Stimulated activated CD8-positive, alpha-beta memory T cell treated with anti-CD3 and anti-CD28 coated beads, Interleukin-15, amount 100 ng/mL, for 48 hours (primary cell): ENCODE results near the gene NKPD1.

ENCODE experiments used
- DNase-seq, 2 donors: peaks; one replicate each; pipeline ENCODE4 v3.0.0-alpha.2; 2020; ENCODE audit warnings: low read depth in 2 of 2

NKPD1 gene, protein sequence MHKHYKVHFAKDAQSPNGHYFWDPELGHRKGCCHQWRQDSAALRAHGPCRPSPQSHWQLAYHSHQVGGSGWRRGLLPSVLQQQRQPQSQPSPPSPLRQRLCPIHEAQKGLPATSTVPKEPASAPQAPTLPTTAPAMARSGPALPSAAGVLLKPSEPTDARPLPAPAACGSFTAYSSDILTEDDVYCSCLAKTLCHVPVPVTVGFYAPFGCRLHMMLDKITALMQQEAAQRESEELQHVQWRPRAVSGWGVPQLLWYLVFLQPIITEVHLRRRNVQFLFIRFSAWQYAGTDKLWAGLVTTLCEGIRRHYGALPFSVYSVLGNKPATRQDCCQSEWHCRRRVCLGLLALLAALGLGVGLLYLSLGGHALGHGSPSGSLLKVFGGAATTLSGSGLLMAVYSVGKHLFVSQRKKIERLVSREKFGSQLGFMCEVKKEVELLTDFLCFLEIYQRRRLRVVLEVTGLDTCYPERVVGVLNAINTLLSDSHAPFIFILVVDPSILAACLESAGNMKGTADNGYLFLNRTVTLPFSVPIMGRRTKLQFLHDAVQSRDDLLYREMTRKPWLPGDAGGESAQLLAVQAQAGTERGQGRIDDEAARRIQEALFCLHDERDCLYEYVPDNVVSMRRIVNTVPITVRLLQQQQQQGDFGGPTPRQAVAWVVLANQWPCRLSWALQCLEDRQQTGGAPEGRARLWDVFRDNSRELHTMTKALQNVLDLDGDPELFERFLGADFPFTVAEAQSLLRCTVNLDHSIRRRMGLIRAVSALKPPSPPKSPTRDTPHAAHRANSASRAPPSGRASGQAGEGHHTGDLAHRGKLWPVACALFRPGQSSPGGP

DNA sequence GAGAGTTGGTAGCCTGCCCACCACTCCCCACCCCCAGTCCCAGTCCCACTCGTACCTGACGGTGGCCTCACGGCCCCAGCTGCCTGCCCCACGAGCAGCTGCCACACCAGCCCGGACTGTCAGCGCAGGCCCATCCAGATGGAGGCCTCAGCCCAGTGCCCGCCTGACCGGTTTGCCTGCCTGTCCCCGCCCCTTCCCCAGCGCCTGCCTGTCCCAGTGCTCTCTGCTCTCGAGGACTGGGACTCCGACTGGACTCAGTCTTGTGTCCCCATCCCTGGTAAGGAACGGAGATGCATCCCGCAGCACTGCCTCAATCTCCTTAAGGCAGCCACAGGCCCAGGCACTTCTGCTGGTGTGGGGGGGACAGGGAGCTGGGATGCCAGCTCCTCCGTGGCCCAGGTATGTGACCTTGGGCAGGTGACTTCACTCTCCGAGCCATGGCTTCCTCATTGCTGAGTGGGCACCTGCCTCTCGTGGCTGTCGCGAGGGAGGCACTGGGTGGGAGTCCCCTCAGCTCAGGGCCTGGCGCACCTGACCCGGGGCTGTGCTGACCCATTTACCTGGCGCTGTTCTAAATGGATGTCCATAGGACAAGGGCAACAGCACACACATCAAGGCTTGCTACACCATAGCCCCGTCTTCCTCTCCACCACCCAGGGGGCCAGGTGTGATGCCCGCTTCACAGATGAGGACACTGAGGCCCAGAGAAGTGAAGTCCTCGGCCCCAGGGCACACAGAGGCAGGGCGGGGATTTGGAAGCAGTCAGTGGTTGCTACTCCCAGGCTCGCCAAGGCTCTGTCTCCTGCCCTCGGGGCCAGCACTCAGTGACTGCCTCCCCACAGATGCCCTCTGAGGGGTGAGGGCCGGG is at the start of gene NKPD1:
Gene NKPD1 (minus strand): TSS at position 113 of the 868 bp plus-strand sequence. CDS start 832 bp downstream, outside the sequence.
- DNase-seq = no peak

DNA sequence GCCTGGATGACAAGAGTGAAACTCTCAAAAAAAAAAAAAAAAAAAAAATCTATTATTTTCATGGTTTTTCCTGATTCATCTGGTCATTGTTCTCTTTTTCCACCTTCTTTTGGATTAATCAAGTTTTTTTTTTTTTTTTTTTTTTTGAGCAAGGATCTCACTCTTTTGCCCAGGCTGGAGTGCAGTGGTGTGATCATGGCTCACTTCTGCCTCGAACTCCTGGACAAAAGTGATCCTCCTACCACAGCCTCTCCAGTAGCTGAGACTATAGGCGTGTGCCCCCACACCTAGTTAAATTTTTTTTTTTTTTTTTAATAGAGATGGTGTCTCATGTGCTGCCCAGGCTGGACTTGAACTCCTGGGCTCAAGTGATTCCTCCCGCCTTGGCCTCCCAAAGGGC is 45.5 kb upstream of the NKPD1 start:
- no peak for DNase-seq

DNA sequence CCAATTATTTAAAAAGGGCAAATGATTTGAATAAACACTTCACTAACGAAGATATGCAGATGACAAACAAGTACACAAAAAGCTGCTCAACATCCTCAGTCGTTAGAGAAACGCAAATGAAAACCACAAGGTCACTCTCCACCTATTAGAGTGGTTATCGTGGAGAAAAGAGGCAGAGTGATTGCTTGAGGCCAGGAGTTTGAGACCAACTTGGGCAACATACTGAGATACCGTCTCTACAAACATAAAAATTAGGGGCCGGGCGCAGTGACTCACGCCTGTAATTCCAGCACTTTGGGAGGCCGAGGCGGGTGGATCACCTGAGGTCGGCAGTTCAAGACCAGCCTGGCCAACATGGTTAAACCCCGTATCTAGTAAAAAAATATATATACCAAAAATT is 45.0 kb upstream of the NKPD1 start:
- no peak for DNase-seq

DNA sequence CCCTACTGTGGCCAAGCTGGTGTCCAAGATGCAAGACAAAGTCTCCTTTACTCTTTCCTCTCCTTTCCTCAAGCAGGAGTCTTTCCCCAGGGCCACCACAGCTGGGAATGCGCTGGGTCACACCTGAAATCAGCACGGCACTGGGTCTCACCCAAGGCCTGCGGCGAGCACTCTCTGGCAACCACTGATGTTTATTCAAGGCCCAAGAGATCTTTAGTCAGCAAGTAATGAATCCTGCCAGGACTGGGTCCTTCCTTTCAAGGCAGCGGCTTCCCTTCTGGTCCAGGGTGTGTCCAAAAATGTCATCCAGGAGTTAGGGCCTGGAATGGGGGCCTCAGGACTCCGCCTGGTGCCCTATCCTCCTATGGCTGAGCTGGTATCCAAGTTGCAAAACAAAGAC is 41.9 kb upstream of the NKPD1 start:
- DNase-seq = no peak

DNA sequence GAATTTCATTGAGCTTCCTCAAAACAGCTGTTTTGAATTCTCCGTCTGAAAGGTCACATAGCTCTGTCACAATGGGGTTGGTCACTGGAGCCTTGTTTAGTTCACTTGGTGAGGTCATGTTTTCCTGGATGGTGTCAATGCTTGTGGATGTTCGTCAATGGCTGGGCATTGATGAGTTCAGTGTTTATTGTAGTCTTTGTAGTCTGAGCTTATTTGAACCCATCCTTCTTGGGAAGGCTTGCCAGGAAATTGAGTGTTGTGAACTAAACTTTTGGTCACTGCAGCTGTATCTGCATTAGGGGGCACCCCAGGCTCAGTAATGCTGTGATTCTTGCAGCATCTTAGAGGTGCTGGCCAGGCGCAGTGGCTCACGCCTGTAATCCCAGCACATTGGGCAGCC is 39.8 kb upstream of the NKPD1 start:
- DNase-seq = no peak

DNA sequence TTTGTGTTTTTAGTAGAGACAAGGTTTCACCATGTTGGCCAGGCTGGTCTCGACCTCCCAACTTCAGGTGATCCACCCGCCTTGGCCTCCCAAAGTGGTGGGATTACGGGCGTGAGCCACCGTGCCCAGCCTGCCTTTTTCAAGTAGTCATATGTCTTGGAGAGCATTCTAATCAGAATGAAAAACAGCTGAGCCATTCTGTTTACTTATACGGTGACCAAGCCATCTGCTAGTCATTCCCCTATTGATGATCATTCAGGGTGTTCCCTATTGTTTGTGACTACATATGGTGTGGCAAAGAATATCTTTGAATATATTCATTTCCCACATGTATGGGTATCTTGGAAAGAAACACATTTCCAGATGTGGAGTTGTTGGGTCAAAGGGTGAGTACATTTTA is 35.0 kb upstream of the NKPD1 start:
- DNase-seq = no peak

DNA sequence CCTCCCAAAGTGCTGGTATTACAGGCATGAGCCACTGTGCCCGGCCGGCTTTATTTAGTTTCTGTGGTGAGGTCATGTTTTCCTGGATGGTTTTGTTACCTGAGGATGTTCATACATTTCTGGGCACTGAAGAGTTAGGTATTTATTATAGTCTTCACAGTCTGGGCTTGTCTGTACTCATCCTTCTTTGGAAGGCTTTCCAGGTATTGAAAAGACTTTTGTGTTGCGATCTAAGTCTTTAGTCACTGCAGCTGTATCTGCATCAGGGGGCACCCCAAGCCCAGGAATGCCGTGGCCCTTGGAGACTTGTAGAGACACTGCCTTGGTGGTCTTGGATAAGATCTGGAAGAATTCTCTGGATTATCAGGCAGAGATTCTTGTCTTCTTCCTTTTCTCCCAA is 30.6 kb upstream of the NKPD1 start:
- no peak for DNase-seq

DNA sequence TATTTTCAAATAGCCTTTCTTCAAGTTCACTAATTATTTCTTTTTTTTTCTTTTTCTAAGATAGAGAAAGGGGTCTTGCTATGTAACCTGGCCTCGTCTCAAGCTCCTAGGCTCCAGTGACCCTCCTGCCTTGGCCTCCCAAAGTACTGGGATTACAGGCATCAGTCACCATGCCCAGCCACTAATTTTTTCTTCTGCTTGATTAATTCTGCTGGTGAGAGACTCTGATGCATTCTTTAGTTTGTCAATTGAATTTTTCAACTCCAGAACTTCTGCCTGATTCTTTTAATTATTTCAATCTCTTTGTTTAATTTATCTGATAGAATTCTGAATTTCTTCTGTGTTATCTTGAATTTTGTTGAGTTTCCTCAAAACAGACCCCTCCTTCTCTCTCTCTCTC is 29.2 kb upstream of the NKPD1 start:
- DNase-seq = no peak

DNA sequence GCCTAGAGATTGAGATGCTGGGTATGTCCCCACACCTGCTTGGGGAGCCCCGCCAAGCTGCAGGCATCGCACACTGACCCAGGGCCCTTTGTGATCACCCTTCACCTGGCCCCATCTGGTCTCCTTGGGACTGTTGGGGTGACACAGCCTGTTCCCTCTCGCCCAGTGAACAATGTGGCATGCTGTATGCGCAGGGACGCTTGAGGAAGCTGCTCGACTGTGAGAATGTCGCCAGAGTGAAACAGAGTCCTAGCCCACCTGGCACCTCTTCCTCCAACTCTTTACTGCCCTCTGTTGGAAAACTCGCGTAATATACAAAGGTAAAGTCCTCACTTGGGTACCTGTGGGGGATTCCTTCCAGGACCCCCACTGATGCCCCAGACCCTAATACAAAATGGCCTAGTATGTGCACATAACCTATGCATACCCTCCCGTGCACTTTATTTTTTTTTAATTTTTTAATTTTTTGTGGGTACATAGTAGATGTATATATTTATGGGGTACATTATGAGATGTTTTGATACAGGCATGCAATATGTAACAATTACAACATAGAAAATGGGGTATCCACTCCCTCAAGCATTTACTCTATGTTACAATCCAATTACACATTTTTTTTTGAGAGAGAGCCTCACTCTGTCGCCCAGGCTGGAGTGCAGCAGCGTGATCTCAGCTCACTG is 26.8 kb upstream of the NKPD1 start:
- no peak for DNase-seq

DNA sequence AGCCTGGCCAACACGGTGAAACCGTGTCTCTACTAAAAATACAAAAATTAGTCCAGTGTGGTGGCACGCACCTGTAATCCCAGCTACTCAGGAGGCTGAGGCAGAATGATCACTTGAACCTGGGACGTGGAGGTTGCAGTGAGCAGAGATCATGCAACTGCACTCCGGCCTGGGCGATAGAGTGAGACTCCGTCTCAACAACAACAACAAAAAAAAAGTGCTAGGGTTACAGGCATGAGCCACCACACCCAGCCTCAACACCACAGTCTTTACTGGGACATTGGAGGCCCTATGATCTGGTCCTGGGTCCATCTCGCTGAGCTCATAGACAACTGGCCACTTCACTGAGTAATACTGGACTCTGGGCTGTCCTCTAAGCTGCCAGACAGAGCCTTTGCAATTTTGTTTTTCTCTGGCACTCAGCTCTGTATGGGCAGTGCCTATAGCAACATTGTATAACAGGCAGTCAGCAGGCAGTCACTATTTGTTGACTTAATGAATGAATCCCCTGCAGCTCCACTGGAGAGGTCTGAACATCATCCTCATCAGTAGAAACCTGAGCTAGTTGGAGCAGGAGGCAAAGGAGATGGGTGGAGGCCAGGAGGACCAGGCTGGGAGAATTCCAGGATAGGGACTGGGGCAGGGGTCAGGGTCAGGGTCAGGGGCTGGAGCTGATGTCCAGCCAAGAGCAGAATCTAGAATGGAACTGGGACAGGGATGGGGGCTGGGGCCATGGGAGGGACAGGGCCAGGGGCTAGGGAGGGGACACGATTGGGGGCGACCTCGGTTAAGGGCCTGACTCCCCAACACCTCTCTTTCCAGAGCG is 25.9 kb upstream of the NKPD1 start:
- DNase-seq = no peak

DNA sequence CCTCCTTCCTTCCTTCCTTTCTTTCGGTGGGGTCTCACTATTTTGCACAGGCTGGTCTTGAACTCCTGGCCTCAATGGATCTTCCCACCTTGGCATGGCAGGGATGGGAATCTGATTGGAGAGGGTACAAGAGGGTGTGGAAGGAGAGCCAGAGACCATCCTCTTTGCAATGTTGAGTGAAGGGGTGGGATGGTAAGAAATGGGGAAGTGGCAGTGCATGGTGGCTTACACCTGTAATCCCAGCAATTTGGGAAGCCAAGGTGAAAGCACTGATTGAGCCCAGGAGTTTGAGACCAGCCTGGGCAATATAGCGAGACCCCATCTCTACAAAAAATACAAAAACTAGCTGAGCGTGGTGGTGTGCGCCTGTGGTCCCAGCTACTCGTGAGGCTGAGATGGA is 23.3 kb upstream of the NKPD1 start:
- no peak for DNase-seq

DNA sequence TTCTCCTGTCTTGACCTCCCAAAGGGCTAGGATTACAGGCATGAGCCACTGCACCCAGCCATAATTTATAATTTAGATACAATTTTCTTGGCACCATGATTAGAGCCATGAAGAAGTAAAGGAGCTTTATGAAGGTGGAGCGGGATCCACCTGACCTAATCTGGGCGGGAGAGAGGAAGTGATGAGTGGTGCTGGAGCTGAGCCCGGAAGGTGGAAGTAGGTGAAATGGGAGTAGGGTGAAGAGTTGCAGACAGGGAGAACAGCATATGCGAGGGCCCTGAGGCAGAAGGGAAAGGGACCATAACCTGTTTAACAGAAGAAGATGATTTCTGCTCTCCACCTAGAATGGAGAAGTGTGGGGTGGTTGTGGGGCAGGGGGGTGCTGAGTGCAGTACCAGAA is 22.0 kb upstream of the NKPD1 start:
- DNase-seq = no peak

DNA sequence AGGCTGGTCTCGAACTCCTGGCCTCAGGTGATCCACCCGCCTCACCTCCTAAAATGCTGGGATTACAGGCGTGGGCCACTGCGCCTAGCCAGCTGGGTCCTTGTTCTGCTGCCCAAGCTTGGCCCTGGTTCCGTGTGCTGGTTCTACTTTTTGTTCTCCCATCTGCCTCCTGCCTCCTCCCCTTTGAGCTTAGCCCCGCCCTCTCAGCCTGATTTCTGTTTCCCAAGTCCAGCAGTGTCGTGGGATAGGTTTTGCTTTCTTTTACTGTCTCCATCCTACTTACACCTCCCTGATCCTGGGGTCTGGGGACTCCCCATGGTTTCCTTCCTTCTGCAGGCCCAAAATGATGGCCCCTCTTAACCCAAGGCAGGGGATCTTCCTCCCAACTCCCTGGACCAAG is 20.2 kb upstream of the NKPD1 start:
- DNase-seq = no peak

DNA sequence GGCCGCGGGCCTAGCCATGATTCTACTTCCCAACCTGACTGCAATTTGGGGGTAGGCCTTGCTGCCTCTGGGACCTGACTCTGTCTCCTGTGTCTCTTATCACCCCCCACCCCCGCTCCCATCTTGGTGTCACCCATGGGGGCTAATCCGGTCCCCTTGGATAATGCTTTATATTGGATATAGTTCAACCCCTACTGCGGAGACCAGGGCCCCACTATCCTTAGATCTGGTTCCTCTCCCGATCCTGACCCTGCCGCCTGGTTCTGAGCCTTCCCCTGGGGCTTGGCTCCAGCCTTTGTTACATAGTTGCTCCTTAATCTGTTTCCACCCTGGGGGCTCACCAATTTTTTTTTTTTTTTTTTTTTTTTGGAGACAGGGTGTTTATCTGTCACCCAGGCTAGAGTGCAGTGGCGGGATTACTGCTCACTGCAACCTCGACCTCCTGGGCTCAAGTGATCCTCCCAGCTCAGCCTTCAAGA is 19.1 kb upstream of the NKPD1 start:
- DNase-seq = no peak

DNA sequence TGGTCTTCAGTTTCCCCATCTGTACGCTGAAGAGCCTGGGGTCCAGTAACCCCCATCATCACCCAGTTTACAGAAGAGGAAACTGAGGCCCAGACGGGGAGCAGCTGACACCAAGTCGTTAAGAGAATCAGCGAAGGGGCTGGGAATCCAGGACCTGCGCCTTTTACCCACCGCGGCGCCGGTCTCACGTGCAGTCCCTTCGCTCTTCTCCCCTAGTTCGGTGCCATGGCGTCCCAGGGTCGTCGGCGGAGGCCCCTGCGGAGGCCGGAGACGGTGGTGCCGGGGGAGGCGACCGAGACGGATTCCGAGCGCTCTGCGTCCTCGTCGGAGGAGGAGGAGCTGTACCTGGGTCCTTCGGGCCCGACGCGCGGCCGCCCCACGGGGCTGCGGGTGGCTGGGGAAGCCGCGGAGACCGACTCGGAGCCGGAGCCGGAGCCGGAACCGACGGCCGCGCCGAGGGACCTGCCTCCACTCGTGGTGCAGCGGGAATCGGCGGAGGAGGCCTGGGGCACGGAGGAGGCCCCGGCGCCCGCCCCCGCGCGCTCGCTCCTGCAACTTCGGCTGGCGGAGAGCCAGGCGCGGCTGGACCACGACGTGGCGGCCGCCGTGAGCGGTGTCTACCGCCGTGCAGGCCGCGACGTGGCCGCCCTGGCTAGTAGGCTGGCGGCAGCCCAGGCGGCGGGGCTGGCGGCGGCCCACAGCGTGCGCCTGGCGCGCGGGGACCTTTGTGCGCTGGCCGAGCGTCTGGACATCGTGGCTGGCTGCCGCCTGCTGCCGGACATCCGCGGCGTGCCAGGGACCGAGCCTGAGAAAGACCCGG is 18.5 kb upstream of the NKPD1 start:
- peak; percentile 15 to 18 for DNase-seq

DNA sequence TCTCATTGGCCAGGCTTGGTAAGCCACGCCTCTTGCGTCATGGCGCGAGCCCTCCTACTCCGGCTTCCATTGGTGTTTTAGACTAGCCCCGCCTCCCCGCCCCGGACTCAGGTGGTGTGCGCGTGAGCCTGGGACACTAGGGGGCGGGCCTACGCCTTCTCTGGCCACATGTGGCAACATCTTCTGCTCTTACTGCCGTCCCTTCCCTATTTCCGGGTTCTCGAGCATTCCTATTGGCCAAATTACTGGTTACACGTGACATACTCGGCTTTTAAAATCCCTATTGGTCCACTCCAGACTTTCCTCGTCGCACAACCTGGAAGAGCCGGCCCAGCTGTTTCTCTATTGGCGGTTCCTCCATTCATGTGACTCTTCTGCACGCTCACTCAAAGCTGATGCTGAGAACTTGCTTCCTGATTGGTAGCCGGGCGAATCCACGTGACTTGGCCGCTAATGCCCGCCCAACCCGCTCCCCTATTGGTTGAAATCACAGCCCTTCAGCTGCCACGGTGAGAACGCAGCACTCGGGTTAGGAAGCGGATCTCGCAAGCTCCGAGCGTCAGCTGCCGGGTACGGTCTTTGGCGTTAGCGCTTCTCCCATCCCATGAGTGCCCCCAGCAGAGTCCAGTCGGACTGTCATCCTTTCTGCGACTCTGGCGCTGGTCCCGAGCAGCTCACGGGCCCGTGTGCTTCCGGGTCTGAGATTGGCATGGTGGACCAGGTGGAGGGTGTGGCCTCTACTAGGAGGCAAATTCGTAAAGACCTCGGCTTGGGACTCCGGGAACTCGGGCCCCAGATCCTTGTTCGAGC is 17.7 kb upstream of the NKPD1 start, which contains the start of gene BLOC1S3:
Gene BLOC1S3 (plus strand): TSS at position 523 of the 810 bp plus-strand sequence. CDS start 513 bp downstream, outside the sequence.
- DNase-seq = peak; percentile 99 to 100

DNA sequence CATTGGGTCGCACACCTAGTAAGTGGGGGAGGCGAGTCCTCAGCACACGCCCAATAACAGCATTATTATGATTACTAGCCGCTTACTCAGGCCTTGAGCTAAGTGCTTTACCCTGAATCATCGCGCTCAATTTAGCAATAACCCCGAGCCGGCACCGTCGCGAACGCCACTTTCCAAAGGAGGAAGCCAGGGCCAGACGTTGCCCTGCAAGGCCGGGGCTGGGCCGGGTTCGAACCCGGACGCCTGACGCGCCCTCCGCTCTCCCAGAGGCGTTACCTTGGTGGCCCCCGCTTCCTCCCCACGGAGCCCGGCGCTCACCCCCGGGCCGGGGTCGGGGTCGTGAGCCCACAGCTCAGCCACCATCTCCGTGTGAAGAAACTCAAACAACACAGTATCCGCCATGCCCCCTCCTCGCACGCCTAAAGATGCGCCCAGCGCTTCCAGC is 17.1 kb upstream of the NKPD1 start, which contains the start of gene TRAPPC6A:
Gene TRAPPC6A (minus strand): TSS at position 421 of the 445 bp plus-strand sequence. CDS start 19 bp downstream, at position 402.
- DNase-seq = no peak
